ENCODE results near the gene CTNND2. TPM values are rescaled to one million over a fixed set of nuclear protein-coding genes. Genes with fewer than 3 reads are reported as not detected.

Gene CTNND2
- total and polyA plus RNA-seq, 4 donors: 0.05 to 0.50 (median 0.27) TPM

- Histone ChIP-seq H3K36me3 (ENCODE audit: control insufficient read depth in 4 of 4, insufficient read depth in 3 of 4, low read depth in 1 of 4, low read length in 3 of 4) (no peaks in the 10 kb centered on the region), H3K9me3 (ENCODE audit: control insufficient read depth in 4 of 4, low read length in 3 of 4) (no peaks in the 10 kb centered on the region), H3K4me1 (ENCODE audit: control insufficient read depth in 4 of 4, insufficient read depth in 4 of 4, low read length in 3 of 4) (no peaks in the 10 kb centered on the region), H3K27me3 (ENCODE audit: control insufficient read depth in 4 of 4, insufficient read depth in 4 of 4, low read length in 3 of 4) (no peaks in the 10 kb centered on the region), H3K9ac (ENCODE audit: low read depth in 1 of 2, low read length in 2 of 2) (no peak overlapping the region), H3K27ac (ENCODE audit: low read depth in 1 of 2, low read length in 2 of 2) (no peak overlapping the region), H3K4me3 (ENCODE audit: low read depth in 1 of 3, low read length in 3 of 3) (no peak overlapping the region)
- DNase-seq (ENCODE audit: low spot score): no peak
- WGBS: 88% methylated on average over 3 of the region's 3 CpGs
- TF ChIP-seq FOXA1 (IDR thresholded peaks at IDR 0.05) (no peak), ZBTB33 (IDR thresholded peaks at IDR 0.05) (no peak), CTCF (IDR thresholded peaks at IDR 0.05; ENCODE audit: low read depth, low read length, missing input control) (no peak), HNF4G (IDR thresholded peaks at IDR 0.05) (no peak), SP1 (IDR thresholded peaks at IDR 0.05) (no peak), RAD21 (IDR thresholded peaks at IDR 0.05) (no peak), JUND (IDR thresholded peaks at IDR 0.05) (no peak), RXRA (IDR thresholded peaks at IDR 0.05) (no peak), TAF1 (conservative IDR thresholded peaks at IDR 0.05) (no peak), NR2F2 (IDR thresholded peaks at IDR 0.05) (no peak), EGR1 (IDR thresholded peaks at IDR 0.05; ENCODE audit: low read depth in 2 of 2) (no peak), FOXA2 (IDR thresholded peaks at IDR 0.05) (no peak)
These were observed 426.5 kb downstream of the CTNND2 start for GRCh38 chr5:11477786-11478185.

- WGBS: 93% methylated on average over 2 of the region's 2 CpGs
- no peak for TF ChIP-seq MAX (IDR thresholded peaks at IDR 0.05)
- TF ChIP-seq ATF3 (IDR thresholded peaks at IDR 0.05): no peak
- no peak for TF ChIP-seq RXRA (IDR thresholded peaks at IDR 0.05)
- no peak for TF ChIP-seq ZBTB33 (IDR thresholded peaks at IDR 0.05)
- TF ChIP-seq JUND (IDR thresholded peaks at IDR 0.05): no peak
- no peak for TF ChIP-seq FOXA1 (IDR thresholded peaks at IDR 0.05)
- TF ChIP-seq FOXA2 (IDR thresholded peaks at IDR 0.05): no peak
- TF ChIP-seq GABPA (IDR thresholded peaks at IDR 0.05 in 1 of 2, conservative IDR thresholded peaks at IDR 0.05 in 1 of 2): no peak
- TF ChIP-seq YY1 (IDR thresholded peaks at IDR 0.05): no peak
- TF ChIP-seq HNF4G (IDR thresholded peaks at IDR 0.05): no peak
- no peak for TF ChIP-seq RAD21 (IDR thresholded peaks at IDR 0.05)
- TF ChIP-seq EGR1 (IDR thresholded peaks at IDR 0.05; ENCODE audit: low read depth in 2 of 2): no peak
- no peak for TF ChIP-seq CTCF (IDR thresholded peaks at IDR 0.05; ENCODE audit: low read depth, low read length, missing input control)
- TF ChIP-seq HNF4A (conservative IDR thresholded peaks at IDR 0.05): no peak
- TF ChIP-seq TAF1 (conservative IDR thresholded peaks at IDR 0.05): no peak
- TF ChIP-seq NR2F2 (IDR thresholded peaks at IDR 0.05): no peak
- no peak for TF ChIP-seq SP1 (IDR thresholded peaks at IDR 0.05)
- TF ChIP-seq REST (IDR thresholded peaks at IDR 0.05): no peak
These were observed 427.4 kb downstream of the CTNND2 start for GRCh38 chr5:11476866-11477265.

More at GRCh38 chr5:11476866-11477265, 427.4 kb downstream of the CTNND2 start:
- DNase-seq (ENCODE audit: low spot score): no peak
- Histone ChIP-seq H3K4me3 (ENCODE audit: low read depth in 1 of 3, low read length in 3 of 3) (no peak overlapping the region), H3K4me1 (ENCODE audit: control insufficient read depth in 4 of 4, insufficient read depth in 4 of 4, low read length in 3 of 4) (no peaks in the 10 kb centered on the region), H3K27me3 (ENCODE audit: control insufficient read depth in 4 of 4, insufficient read depth in 4 of 4, low read length in 3 of 4) (no peaks in the 10 kb centered on the region), H3K9ac (ENCODE audit: low read depth in 1 of 2, low read length in 2 of 2) (no peak overlapping the region), H3K36me3 (ENCODE audit: control insufficient read depth in 4 of 4, insufficient read depth in 3 of 4, low read depth in 1 of 4, low read length in 3 of 4) (no peaks in the 10 kb centered on the region), H3K9me3 (ENCODE audit: control insufficient read depth in 4 of 4, low read length in 3 of 4) (no peaks in the 10 kb centered on the region), H3K27ac (ENCODE audit: low read depth in 1 of 2, low read length in 2 of 2) (no peak overlapping the region)
